ENCODE data around the gene ETV3L. TPM values are rescaled to one million over a fixed set of nuclear protein-coding genes. Genes with fewer than 3 reads are reported as not detected.

Gene ETV3L
- total and polyA plus RNA-seq, 2 donors from 2014 or later: not detected

DNA sequence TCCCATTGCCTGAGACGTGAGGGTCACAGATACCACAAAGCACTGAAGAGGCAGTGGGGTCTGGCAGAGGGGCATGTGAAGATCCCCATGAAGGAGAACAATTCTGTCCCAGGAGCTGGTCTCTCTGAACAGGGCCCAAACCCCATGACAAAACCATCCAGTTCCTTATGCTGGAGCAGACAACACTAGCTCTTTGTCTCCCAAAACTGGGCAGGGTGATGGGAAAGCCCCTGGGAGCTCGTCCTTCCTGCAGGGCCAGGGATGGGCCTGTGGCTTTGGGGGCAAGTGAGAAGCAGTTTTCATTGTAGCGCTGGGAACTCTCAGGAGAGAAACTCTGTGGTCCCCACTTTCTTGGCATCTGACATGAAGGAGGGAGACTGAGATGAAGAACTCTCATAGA lies 8.8 kb downstream of the ETV3L start:
- no peak for DNase-seq
- Histone ChIP-seq H3K9ac (ENCODE audit: low read length in 3 of 3) (no peak overlapping the region), H3K36me3 (ENCODE audit: control insufficient read depth in 2 of 3, insufficient read depth in 3 of 3, low read length in 3 of 3) (no peaks in the 10 kb centered on the region), H3K27me3 (ENCODE audit: control insufficient read depth, insufficient read depth, low read length) (no peaks in the 10 kb centered on the region), H3K9me3 (ENCODE audit: control insufficient read depth in 2 of 3, insufficient read depth in 1 of 3, low read length in 3 of 3) (no peaks in the 10 kb centered on the region), H3K4me3 (ENCODE audit: low read length in 3 of 3) (no peak overlapping the region), H3K27ac (ENCODE audit: low read depth in 2 of 2, low read length in 2 of 2) (no peak overlapping the region), H3K4me1 (ENCODE audit: control insufficient read depth in 2 of 3, insufficient read depth in 2 of 3, low read depth in 1 of 3, low read length in 3 of 3) (no peaks in the 10 kb centered on the region)
- intact Hi-C loops (cut with DNase I): loop anchor here (5.0 kb wide), 1 partner anchor 67 kb away; no protein-coding TSS in a partner anchor
- no peak for TF ChIP-seq CTCF (IDR thresholded peaks at IDR 0.05; ENCODE audit: borderline replicate concordance, extremely low read depth, insufficient read depth)
- no peak for FAIRE-seq

- Histone ChIP-seq H3K36me3 (ENCODE audit: control insufficient read depth in 2 of 3, insufficient read depth in 3 of 3, low read length in 3 of 3) (no peaks in the 10 kb centered on the region), H3K9ac (ENCODE audit: low read length in 3 of 3) (no peak overlapping the region), H3K4me1 (ENCODE audit: control insufficient read depth in 2 of 3, insufficient read depth in 2 of 3, low read depth in 1 of 3, low read length in 3 of 3) (no peaks in the 10 kb centered on the region), H3K9me3 (ENCODE audit: control insufficient read depth in 2 of 3, insufficient read depth in 1 of 3, low read length in 3 of 3) (no peaks in the 10 kb centered on the region), H3K4me3 (ENCODE audit: low read length in 3 of 3) (no peak overlapping the region), H3K27ac (ENCODE audit: low read depth in 2 of 2, low read length in 2 of 2) (no peak overlapping the region), H3K27me3 (ENCODE audit: control insufficient read depth, insufficient read depth, low read length) (no peaks in the 10 kb centered on the region)
- FAIRE-seq: no peak
- intact Hi-C loops (cut with DNase I): loop anchor here (5.0 kb wide), 1 partner anchor 67 kb away; no protein-coding TSS in a partner anchor
- peak; percentile 85 to 94 (median 90) for DNase-seq
- TF ChIP-seq CTCF (IDR thresholded peaks at IDR 0.05; ENCODE audit: borderline replicate concordance, extremely low read depth, insufficient read depth): peak; percentile 95
Measured at GRCh38 chr1:157090196-157090647, 9.4 kb downstream of the ETV3L start.

DNA sequence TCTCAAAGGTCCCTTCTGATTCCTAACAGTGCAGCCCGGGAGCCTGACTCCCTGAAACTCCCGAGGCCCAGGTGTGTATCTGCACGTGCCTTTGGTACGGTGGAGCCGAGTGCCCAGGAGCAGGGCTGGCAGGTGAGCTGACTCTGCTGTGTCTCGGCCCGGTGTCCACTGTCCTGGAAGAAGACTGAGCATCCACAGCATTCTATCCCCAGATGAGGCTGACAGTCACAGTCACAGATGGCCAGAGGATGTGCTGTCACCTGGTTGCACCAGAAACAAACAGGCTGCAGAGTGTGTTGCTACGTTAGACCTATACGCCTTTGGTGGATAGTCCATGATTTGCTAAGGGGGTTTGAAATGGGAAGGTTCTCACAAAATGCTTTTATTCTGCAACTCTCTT lies 9.8 kb downstream of the ETV3L start:
- Histone ChIP-seq H3K9me3 (ENCODE audit: control insufficient read depth in 2 of 3, insufficient read depth in 1 of 3, low read length in 3 of 3) (no peaks in the 10 kb centered on the region), H3K27me3 (ENCODE audit: control insufficient read depth, insufficient read depth, low read length) (no peaks in the 10 kb centered on the region), H3K4me1 (ENCODE audit: control insufficient read depth in 2 of 3, insufficient read depth in 2 of 3, low read depth in 1 of 3, low read length in 3 of 3) (no peaks in the 10 kb centered on the region), H3K36me3 (ENCODE audit: control insufficient read depth in 2 of 3, insufficient read depth in 3 of 3, low read length in 3 of 3) (no peaks in the 10 kb centered on the region), H3K9ac (ENCODE audit: low read length in 3 of 3) (no peak overlapping the region), H3K4me3 (ENCODE audit: low read length in 3 of 3) (no peak overlapping the region), H3K27ac (ENCODE audit: low read depth in 2 of 2, low read length in 2 of 2) (no peak overlapping the region)
- intact Hi-C loops (cut with DNase I): loop anchor here (5.0 kb wide), 1 partner anchor 68 kb away; no protein-coding TSS in a partner anchor
- FAIRE-seq: no peak
- no peak for TF ChIP-seq CTCF (IDR thresholded peaks at IDR 0.05; ENCODE audit: borderline replicate concordance, extremely low read depth, insufficient read depth)
- DNase-seq: no peak

- no peaks in the 10 kb centered on the region for H3K36me3 ChIP-seq (ENCODE audit: control insufficient read depth in 2 of 3, insufficient read depth in 3 of 3, low read length in 3 of 3)
- DNase-seq (no peak), FAIRE-seq (no peak)
- intact Hi-C loops (cut with DNase I): no loop called here
- H3K4me3 ChIP-seq (ENCODE audit: low read length in 3 of 3): no peak overlapping the region
- H3K9me3 ChIP-seq (ENCODE audit: control insufficient read depth in 2 of 3, insufficient read depth in 1 of 3, low read length in 3 of 3): no peaks in the 10 kb centered on the region
- no peak for TF ChIP-seq CTCF (IDR thresholded peaks at IDR 0.05; ENCODE audit: borderline replicate concordance, extremely low read depth, insufficient read depth)
- no peak overlapping the region for H3K9ac ChIP-seq (ENCODE audit: low read length in 3 of 3)
- H3K27me3 ChIP-seq (ENCODE audit: control insufficient read depth, insufficient read depth, low read length): no peaks in the 10 kb centered on the region
- no peak overlapping the region for H3K27ac ChIP-seq (ENCODE audit: low read depth in 2 of 2, low read length in 2 of 2)
- H3K4me1 ChIP-seq (ENCODE audit: control insufficient read depth in 2 of 3, insufficient read depth in 2 of 3, low read depth in 1 of 3, low read length in 3 of 3): no peaks in the 10 kb centered on the region
Measured at GRCh38 chr1:157088607-157089006, 11.0 kb downstream of the ETV3L start.

All from kidney (tissue), 14 donors.